GM10248 (cell line): ENCODE measurements around the gene NTN1.

Experiments used
- CTCF ChIA-PET: fragments of 300-600 bp; sonication (Branson Sonifier 250); formaldehyde crosslinking; extraction: SDS; loops from one replicate; lab custom pipeline; 2021; ENCODE audit warnings: antibody characterized with exemption; lab: Yijun Ruan, JAX
- POLR2A ChIA-PET: fragments of 350-650 bp; sonication (Branson Sonifier 250); formaldehyde crosslinking; extraction: SDS; loops from one replicate; lab custom pipeline; 2020; ENCODE audit warnings: antibody characterized with exemption; lab: Yijun Ruan, JAX
- DNase-seq: peaks from one replicate; pipeline ENCODE4 v3.0.0; 2012; ENCODE audit errors: extremely low spot score
- TF ChIP-seq, protein P1 (sequence below): IDR thresholded peaks from 2 replicates; pipeline ENCODE4 v1.5.1; 2012; ENCODE audit warnings: mild to moderate bottlenecking, low read depth; ENCODE audit errors: extremely low read depth, missing control alignments, control extremely low read depth

NTN1 gene

DNA sequence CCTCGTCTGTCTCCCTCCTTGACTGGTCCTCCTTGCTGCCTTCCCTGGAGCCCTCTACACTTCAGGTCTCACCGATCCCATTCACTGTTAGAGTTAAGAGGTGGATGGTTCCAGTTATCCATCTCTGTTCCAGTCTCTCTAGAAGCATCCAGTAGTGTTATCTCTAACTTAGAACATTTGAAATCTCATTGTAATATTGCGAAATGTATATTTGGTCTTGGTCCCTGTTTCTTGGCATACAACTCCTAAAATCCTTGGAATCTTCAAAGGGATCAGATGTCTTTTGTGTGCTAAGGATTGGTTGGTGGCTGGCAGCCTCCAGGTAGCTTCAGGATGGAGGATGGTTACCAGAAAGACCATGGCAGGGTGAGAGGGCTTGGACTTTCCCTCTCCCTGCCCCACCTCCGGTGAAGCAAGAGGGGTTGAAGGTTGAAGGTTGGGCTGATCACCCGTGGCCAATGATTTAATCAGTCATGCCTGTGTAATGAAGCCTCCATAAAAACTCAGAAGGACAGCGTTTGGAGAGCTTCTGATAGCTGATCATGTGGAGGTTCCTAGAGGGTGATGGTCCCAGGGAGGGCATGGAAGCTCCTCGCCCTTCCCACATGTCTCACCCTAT is 59.1 kb downstream of the NTN1 start:
- POLR2A ChIA-PET = no interaction called here

GRCh38 chr17:9080983-9081382 is 59.7 kb downstream of the NTN1 start:
- ChIA-PET CTCF (no interaction called here), POLR2A (no interaction called here)
- TF ChIP-seq, protein P1, sequence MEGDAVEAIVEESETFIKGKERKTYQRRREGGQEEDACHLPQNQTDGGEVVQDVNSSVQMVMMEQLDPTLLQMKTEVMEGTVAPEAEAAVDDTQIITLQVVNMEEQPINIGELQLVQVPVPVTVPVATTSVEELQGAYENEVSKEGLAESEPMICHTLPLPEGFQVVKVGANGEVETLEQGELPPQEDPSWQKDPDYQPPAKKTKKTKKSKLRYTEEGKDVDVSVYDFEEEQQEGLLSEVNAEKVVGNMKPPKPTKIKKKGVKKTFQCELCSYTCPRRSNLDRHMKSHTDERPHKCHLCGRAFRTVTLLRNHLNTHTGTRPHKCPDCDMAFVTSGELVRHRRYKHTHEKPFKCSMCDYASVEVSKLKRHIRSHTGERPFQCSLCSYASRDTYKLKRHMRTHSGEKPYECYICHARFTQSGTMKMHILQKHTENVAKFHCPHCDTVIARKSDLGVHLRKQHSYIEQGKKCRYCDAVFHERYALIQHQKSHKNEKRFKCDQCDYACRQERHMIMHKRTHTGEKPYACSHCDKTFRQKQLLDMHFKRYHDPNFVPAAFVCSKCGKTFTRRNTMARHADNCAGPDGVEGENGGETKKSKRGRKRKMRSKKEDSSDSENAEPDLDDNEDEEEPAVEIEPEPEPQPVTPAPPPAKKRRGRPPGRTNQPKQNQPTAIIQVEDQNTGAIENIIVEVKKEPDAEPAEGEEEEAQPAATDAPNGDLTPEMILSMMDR = no peak
- no peak for DNase-seq

More for the DNA sequence above, 59.1 kb downstream of the NTN1 start:
- TF ChIP-seq, protein P1 = no peak
- CTCF ChIA-PET = no interaction called here
- DNase-seq = no peak

GRCh38 chr17:9086577-9086976 is 65.3 kb downstream of the NTN1 start:
- CTCF ChIA-PET = no interaction called here
- POLR2A ChIA-PET = no interaction called here
- no peak for DNase-seq
- TF ChIP-seq, protein P1 = no peak

DNA sequence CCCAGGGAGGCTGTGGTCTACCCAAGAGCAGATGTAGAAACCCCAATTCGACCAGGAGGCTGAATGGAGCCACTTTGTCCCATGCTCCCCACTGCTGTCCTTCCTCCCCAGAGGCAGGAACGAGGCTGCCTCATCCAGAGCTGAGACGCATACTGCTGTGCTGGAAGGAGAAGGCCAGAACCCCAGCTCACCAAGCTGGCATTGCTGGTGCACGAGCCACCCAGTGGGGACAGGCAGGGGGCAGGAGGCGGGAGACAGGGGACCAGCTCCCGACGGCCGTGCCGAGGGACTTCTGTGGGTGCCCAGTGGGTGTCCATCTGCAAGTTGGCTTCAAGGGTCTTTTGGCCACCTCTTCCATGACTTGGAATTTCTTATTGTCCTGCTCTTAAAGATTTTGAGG is 66.6 kb downstream of the NTN1 start:
- ChIA-PET CTCF (no interaction called here), POLR2A (no interaction called here)
- DNase-seq = no peak
- TF ChIP-seq, protein P1 = no peak

- ChIA-PET POLR2A (no interaction called here), CTCF (no interaction called here)
- DNase-seq = no peak
- TF ChIP-seq, protein P1 = no peak
These were observed 69.4 kb downstream of the NTN1 start for GRCh38 chr17:9090641-9091096.

DNA sequence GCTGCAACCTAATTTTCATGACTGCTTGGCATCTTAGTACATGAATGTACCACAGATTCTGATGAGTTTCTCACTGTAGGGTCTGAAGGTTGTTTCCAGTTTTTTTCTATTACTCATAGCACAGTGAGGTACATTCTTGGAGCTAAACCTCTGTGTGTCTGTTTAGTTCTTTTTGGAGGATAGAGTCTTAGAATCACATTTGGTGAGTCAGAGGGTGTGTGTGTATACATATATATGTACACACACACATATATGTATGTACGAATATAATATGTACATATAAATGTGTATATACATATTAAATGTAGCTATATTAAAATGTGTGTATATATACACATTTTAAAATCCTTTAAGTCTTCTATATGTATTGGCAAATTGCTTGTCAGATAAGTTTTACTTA is 72.9 kb downstream of the NTN1 start:
- CTCF ChIA-PET = no interaction called here
- POLR2A ChIA-PET = no interaction called here

More for the DNA sequence above, 72.9 kb downstream of the NTN1 start:
- TF ChIP-seq, protein P1 = no peak
- DNase-seq = no peak
